ENCODE results near the gene FNIP2.
"Not testable (repeated sequence)": the region's sequence is repeated elsewhere in the genome, so short reads cannot be mapped to it uniquely, and the experiment has no call there.

The FNIP2 gene

DNA sequence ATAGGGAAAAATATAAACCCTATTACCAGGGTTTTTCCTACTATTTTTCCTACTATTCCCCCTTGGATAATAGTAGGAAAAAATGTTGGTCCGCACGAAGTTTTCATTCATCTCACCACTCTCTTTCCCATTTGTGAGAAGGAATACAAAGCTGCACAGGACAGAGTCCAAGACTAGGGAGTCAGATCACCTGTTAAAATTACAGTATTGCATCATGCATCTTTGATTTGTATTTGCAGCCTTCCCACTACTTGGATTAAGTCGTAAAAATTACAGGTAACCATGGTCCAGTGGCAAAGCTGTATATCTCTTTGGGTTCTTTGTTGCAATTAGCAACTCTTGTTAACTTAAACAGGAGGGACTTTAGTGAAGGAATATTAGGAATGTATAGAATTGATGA is 121.5 kb downstream of the FNIP2 start:
- TF ChIP-seq CTCF (IDR thresholded peaks at IDR 0.05): no peak
- DNase-seq (ENCODE audit: low spot score): no peak
- Histone ChIP-seq H3K27ac (no peak overlapping the region), H3K4me3 (no peak overlapping the region)

DNA sequence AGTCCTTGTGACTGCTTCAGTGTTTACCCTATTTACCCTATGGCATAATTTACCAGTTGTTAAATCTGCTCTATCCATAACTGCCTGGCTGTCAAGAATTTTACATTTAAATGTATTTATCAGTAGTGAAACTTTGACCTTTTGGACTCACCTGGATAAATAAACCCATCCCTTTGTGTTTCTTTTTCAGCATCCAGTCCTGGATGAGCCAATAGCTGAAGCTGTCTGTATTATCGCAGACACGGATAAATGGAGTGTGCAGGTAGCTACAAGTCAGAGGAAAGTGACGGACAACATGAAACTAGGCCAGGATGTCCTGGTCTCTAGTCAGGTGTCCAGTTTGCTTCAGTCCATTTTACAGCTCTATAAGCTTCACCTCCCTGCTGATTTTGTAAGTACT is 122.4 kb downstream of the FNIP2 start:
- H3K4me3 ChIP-seq: no peak overlapping the region
- no peak overlapping the region for H3K27ac ChIP-seq
- DNase-seq (ENCODE audit: low spot score): no peak

DNA sequence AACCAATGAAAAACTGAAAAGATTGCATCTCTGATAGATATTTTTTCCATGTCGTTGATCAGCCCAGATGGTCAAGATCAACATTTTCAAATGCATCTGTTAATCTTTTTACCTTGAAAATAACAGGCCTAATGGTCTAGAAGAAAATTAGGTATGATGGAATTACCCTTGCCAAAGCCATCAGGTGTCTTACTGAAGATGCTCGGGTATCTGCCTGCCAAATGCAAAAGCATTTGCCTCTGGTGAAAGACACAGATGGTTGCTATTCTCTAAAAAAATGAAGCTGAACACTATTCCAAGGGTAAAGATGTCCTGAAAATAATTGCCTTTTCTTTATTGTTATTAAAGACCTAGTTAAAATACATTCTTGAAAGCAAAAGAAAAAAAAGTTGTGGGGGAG is 126.0 kb downstream of the FNIP2 start:
- DNase-seq (ENCODE audit: low spot score): no peak
- Histone ChIP-seq H3K4me3 (no peak overlapping the region), H3K27ac (no peak overlapping the region)
- TF ChIP-seq CTCF (IDR thresholded peaks at IDR 0.05): no peak

More for the DNA sequence above, 122.4 kb downstream of the FNIP2 start:
- TF ChIP-seq CTCF (IDR thresholded peaks at IDR 0.05): no peak

- Histone ChIP-seq H3K4me3 (no peak overlapping the region), H3K27ac (no peak overlapping the region)
- no peak for TF ChIP-seq CTCF (IDR thresholded peaks at IDR 0.05)
- DNase-seq (ENCODE audit: low spot score): no peak
Observed at GRCh38 chr4:158895797-158896576, 127.2 kb downstream of the FNIP2 start.

DNA sequence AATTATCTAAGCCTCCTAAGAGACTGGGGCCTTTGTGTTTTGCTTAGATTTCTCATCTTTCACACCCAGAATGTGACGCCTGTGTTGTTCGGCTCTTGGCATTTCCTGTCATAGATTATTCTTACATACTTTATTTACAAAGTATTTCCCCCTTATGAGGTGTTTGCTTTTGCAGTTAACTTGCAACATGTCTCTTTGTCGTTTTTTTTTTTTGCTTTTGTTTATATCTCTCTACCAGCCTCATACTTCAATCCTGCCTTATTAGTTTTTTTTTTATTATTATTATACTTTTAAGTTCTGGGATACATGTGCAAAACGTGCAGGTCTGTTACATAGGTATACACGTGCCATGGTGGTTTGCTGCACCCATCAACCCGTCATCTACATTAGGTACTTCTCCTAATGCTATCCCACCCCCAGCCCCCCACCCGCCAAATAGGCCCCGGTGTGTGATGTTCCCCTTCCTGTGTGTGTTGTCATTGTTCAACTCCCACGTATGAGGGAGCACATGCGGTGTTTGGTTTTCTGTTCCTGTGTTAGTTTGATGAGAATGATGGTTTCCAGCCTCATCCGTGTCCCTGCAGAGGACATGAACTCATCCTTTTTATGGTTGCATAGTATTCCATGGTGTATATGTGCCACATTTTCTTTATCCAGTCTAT is 127.9 kb downstream of the FNIP2 start:
- not testable (repeated sequence) for DNase-seq (ENCODE audit: low spot score); H3K27ac ChIP-seq; H3K4me3 ChIP-seq

DNA sequence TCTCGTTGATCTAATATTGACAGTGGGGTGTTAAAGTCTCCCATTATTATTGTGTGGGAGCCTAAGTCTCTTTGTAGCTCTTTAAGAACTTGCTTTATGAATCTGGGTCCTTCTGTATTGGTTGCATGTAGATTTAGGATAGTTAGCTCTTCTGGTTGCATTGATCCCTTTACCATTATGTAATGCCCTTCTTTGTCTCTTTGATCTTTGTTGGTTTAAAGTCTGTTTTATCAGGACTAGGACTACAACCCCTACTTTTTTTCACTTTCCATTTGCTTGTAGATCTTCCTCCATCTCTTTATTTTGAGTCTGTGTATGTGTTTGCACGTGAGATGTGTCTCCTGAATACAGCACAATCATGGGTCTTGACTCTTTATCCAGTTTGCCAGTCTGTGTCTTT is 131.6 kb downstream of the FNIP2 start:
- H3K4me3 ChIP-seq; DNase-seq (ENCODE audit: low spot score); H3K27ac ChIP-seq: not testable (repeated sequence)

DNA sequence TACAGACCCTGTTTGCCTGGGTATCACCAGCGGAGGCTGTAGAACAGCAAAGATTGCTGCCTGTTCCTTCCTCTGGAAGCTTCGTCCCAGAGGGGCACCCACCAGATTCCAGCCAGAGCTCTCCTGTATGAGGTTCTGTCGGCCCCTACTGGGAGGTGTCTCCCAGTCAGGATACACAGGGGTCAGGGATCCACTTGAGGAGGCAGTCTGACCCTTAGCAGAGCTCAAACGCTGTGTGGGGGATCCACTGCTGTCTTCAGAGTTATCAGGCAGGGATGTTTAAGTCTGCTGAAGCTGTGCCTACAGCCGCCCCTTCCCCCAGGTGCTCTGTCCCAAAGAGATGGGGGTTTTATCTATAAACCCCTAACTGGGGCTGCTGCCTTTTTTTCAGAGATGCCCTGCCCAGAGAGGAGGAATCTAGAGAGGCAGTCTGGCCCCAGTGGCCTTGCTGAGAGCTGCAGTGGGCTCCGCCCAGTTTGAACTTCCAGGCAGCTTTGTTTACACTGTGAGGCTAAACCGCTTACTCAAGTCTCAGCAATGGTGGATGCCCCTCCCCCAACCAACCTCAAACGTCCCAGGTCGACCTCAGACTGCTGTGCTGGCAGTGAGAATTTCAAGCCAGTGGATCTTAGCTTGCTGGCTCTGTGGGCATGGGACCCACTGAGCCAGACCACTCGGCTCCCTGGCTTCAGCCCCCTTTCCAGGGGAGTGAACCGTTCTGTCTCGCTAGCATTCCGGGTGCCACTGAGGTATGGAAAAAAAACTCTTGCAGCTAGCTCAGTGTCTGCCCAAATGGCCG is 133.7 kb downstream of the FNIP2 start:
- H3K4me3 ChIP-seq; DNase-seq (ENCODE audit: low spot score): not testable (repeated sequence)

GRCh38 chr4:158903079-158903456 is 134.2 kb downstream of the FNIP2 start:
- Histone ChIP-seq H3K4me3 (no peak overlapping the region), H3K27ac (no peak overlapping the region)
- no peak for TF ChIP-seq CTCF (IDR thresholded peaks at IDR 0.05)
- no peak for DNase-seq (ENCODE audit: low spot score)

More for the DNA sequence above, 133.7 kb downstream of the FNIP2 start:
- not testable (repeated sequence) for H3K27ac ChIP-seq
